HG02588 (cell line): ENCODE data around the gene AP4E1.
A peak's percentile ranks its signal among the peaks of the same experiment; 100 is the strongest.
"Not testable (repeated sequence)": the region's sequence is repeated elsewhere in the genome, so short reads cannot be mapped to it uniquely, and the experiment has no call there.

Source experiments
- ATAC-seq: cut with Tn5 transposase; IDR thresholded peaks from one replicate; pipeline ENCODE4 v1.9.1; 2021; ENCODE audit warnings: mild to moderate bottlenecking, moderate library complexity; ENCODE audit not compliant: unreplicated experiment

AP4E1 gene

GRCh38 chr15:50908209-50909009 lies at the start of gene AP4E1:
AP4E1 (plus strand) TSS chr15:50908683; CDS start chr15:50908779, 96 bp downstream.
- peak; percentile 51 for ATAC-seq

- no peak for ATAC-seq
Observed at GRCh38 chr15:50860824-50861223, 47.7 kb upstream of the AP4E1 start.

DNA sequence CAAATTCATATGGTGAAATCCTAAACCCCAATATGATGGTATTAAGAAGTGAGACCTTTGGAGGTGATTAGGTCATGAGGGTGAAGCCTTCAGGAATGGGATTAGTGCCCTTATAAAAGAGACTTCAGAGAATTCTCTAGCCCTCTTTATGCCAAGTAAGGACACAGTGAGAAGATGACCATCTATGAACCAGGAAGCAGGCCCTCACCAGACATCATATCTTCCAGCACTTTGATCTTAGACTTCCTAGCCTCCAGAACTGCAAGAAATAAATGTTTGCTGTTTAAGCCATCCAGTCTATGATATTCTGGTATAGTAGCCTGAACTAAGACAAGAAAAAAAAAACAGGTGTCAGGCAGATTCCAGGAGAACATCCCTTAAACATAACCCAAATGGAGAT lies 45.9 kb upstream of the AP4E1 start:
- no peak for ATAC-seq

DNA sequence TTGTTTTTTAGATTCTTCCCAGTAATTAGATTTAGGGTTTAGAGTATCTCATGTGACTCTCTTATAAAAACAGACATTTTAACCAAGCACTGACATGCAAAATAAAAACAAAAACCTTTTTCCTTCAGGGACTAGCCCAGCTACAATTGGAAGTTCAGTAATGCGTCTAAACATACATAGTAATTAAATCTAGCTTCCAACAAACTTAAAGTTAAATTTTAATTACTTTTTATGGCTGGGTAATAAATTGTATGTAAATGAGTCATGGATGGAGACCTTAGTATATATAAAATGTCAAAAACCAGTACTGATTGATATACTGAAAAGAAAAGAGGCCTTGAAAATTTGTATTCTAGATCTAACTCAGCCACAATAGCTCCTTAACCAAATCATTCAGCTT lies 43.6 kb upstream of the AP4E1 start:
- ATAC-seq: no peak

GRCh38 chr15:50865515-50866353 lies 42.7 kb upstream of the AP4E1 start:
- no peak for ATAC-seq

- no peak for ATAC-seq
Observed at GRCh38 chr15:50871832-50872231, 36.7 kb upstream of the AP4E1 start.

DNA sequence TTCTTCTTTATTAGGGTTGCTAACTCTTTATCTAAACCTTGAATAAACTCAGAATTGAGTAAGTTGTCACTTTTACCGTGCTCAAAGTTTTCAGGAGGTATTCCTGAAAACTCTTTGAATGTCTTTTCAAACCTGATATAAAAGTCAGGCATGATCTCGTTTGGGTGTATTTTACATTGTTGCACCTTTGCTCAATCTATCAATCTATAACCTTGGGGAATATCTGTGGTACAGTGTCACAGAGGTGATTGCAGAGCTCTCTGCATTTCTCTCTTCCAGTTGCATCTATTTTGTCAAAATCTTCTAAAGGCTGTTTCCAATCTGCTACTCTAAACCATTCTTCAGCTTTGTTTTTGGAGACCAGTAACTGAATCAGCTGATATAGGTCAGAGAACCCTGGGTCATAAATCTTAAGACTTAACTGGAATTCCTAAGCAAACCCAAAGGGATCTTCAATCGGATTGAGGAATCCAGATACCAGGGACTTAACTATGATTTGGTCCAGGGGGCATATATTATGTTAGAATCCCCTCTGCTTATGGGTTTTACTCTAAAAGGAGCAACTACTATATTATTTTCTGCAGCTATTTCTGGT lies 35.6 kb upstream of the AP4E1 start:
- ATAC-seq: no peak

DNA sequence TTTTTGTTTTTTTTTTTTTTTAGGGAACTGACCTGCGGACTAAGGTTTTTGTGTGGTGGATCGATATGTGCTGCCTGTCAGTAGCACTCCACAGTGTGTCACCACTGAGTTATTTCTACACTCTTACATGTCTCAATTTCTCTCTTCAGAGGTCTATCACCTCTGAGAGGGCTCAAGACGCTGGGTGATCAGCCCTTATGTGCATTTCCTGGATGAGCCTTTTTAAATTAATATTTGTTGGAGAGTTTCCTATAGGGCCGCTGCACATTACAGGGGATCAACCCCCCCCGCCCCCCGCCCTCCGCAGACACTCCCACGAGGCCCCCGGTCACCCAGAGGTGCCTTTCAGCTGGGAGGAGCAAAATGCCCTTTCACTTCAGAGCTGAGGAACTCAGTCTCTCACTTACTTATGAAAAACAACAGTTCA lies 34.5 kb upstream of the AP4E1 start:
- no peak for ATAC-seq

DNA sequence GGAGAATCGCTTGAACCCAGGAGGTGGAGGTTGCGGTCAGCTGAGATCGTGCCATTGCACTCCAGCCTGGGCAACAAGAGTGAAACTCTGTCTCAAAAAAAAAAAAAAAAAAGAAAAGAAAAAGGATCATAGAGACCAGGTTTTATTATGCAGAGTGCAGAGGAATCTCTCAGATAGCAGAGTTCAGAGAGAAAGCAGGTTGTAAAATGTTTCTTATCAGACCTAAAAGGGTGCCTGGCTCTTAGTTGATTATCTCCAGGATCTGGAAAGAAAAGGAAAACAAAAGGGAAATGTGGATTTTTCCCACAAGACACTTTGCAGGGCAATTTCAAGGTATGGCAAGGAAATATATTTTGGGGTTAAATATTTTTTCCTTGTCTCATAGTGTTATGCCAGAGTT lies 33.2 kb upstream of the AP4E1 start:
- ATAC-seq: not testable (repeated sequence)

DNA sequence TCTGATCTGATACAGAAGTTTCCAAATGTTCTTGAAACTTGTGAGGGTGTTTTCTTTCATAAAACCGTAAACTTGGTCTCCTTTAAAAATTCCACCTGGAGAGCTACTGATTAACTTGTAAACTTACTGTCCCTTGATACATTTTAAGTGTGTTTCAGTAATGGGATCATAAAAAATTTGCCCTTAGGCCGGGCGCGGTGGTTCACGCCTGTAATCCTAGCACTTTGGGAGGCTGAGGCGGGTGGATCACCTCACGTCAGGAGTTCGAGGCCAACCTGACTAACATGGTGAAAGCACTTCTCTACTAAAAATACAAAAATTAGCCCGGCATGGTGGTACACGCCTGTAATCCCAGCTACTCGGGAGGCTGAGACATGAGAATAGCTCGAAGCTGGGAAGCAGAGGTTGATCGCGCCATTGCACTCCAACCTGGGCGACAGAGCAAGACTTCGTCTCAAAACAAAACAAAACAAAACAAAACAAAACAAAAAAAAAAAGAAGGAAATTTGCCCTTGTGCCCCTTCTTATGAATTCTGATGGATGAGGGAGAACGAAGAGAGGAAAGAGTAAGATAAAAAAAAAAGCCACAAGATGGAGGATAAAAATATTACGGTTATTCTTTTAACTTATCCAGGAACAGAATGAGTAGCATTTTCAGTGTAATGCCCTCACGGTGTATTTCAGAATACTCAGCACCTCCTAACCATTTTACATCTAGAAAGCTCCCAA lies 32.1 kb upstream of the AP4E1 start:
- ATAC-seq: no peak

DNA sequence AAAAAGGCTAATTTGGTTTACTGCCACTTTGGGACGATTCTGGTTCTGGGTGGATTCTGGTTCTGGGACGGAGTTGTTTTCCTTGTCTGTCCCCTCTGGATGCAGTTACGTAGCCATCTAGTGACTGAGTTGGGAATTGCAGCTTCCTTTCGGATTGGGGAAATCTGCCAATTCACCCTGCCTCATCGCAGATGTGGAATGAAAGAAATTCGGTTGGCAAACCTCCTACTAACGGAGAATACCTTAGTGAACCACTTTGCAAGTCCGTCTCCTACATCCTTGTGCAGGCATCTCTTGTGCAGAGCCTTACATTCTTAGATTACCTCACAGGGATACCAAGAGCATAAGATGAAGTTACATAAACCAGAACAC lies 31.5 kb upstream of the AP4E1 start:
- no peak for ATAC-seq

DNA sequence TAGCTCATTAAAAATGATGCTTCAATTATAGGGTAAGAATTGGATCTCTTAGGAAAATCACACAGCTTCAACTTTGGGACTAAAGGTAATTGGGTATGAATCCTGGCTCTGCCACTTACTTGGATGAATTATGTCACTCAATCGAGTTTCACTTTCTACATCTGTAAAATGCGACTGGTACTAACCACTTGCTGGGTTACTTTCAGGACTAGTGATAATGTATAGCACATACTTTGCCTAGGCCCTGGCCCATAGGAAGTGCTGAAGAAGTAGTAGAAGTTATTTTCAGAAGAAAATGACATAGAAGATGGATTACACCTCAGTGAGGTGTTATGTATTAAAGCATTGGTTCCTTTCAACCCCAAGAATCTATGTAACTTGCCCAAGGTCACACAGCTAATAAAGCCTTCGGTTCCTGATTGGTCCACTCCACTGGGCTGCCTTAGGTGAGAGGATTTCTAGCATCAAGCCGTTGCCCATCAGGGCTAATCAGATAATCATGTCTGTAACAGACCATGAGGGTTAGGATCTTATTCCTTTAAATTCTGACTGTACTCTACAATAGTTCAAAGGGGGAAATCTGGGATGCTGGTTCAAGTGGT lies 29.4 kb upstream of the AP4E1 start:
- ATAC-seq: peak; percentile 61

DNA sequence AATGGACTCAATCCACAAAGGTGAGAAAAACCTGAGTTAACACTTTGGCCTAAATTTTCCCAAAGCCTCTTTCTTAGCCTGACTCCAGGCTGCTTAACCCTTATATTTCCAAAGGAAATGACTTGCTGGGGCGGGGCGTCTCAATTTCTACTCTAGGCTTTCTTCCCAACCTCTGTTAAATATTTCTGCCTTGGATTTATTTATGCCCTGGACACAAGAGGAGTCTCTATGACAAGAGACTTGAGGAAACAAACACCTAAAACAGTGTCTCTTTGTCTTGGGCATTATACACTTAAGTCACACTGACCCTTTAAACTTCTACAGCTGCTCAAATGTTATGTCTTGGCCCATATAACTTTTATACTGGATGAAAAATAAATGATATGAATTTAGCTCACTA lies 28.3 kb upstream of the AP4E1 start:
- ATAC-seq: no peak

- no peak for ATAC-seq
Observed at GRCh38 chr15:50880651-50881114, 27.8 kb upstream of the AP4E1 start.

GRCh38 chr15:50881121-50882048 lies 27.1 kb upstream of the AP4E1 start:
- ATAC-seq: no peak

DNA sequence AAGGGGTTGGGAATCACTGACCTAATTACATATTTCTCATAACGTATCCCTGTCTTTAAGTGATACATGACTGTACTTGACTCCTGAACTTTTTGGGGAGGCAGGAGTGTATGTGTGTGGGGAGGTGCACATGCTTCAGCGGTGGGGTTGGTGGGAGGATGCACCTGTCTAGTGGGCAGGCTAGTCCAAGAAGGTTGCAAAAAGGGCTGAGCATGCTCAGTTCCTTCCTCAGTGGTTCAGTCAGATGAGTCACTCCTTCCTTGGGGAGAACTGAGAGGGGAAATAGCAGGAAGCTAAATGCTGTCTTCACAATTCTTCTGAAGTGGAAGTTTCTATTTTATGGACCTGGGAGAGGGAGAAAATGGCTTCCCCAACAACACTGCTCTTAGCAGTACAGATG lies 24.6 kb upstream of the AP4E1 start:
- ATAC-seq: no peak

DNA sequence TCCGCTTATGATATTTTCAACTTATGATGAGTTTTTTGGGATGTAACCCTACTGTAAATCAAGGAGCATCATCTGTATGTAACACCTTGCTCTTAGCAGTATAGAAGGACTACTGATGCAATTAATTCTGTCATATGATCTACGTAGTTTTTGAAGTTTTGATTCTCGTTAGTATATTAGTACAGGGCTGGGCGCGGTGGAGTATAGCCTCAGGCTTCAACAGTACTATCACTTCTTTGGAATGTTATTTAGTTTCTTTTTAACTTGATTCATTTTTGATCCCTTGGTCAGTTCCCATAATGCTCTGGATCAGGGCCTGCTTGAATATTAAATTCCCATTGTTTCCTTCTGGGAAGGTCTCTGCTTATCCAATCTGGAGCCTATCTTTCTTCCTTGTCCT lies 23.9 kb upstream of the AP4E1 start:
- ATAC-seq: no peak

GRCh38 chr15:50886139-50886467 lies 22.4 kb upstream of the AP4E1 start:
- no peak for ATAC-seq

DNA sequence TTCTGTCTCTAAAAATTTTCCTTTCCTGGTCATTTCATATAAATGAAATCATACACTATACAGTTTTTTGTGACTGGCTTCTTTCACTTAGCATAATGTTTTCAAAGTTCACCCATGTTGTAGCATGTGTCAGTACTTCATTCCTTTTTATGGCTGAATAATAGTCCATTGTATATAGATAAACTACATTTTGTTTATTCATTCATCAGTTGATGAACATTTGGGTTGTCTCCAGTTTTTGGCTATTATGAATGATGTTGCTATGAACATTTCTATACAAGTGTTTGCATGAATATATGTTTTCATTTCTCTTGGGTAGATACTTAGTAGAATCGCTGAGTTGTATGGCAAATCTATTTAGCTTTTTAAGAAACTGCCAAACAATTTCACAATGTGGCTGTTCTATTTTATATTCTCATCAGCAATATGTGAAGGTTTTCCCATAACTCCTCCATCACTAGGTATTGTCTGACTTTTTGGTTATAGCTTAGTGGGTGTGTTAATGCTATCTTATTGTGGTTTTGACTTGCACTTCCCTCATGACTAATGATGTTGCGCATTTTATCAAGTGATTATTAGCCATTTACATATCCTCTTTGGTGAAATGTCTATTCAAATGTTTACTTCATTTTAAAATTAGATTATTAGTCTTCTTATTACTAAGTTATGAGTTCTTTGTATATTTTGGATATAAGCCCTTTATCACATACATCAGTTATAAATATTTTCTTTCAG lies 21.7 kb upstream of the AP4E1 start:
- ATAC-seq: no peak
